Limb (tissue), 2 donors: ENCODE measurements around the gene FERD3L.

Source experiments
- DNase-seq, 2 donors: peaks; one replicate each; pipeline ENCODE4 v3.0.0-alpha.2; 2016; ENCODE audit errors: extremely low spot score in 2 of 2

FERD3L gene

DNA sequence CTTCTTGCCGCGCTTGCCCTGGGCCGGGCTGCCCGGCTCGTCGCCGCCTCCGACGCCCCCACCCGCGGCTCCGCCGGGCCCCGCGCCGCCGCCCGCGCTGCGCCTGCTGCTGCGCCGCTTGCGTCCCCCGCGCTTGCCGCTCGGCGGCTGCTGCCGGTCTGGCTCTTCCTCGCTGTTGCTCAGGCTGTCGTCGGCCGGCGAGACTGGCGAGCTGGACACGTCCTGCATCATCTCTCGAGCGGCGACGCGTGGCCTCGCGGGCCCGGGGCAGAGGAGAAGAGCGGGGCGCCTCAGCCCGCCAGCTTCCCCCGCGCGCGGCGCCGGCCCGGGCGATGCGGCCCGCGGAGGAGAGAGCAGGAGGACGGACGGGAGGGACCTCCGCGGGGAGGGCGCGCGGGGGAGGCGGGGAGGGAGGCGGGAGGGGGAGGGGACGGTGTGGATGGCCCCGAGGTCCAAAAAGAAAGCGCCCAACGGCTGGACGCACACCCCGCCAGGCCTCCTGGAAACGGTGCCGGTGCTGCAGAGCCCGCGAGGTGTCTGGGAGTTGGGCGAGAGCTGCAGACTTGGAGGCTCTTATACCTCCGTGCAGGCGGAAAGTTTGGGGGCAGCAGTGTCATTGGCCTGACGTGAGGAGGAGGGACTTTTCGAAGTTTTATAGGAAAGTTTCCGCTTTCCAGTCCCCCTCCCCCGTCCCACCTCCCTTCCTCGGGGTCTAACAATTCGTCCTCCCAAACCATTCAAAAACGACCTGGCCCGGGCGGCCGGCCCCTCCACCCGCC lies 27.9 kb downstream of the FERD3L start, which contains the start of gene TWIST1:
Gene TWIST1 (minus strand): TSS at position 546 of the 779 bp plus-strand sequence. CDS start 315 bp downstream, at position 231.
- DNase-seq, result peak; percentile 90 to 91

DNA sequence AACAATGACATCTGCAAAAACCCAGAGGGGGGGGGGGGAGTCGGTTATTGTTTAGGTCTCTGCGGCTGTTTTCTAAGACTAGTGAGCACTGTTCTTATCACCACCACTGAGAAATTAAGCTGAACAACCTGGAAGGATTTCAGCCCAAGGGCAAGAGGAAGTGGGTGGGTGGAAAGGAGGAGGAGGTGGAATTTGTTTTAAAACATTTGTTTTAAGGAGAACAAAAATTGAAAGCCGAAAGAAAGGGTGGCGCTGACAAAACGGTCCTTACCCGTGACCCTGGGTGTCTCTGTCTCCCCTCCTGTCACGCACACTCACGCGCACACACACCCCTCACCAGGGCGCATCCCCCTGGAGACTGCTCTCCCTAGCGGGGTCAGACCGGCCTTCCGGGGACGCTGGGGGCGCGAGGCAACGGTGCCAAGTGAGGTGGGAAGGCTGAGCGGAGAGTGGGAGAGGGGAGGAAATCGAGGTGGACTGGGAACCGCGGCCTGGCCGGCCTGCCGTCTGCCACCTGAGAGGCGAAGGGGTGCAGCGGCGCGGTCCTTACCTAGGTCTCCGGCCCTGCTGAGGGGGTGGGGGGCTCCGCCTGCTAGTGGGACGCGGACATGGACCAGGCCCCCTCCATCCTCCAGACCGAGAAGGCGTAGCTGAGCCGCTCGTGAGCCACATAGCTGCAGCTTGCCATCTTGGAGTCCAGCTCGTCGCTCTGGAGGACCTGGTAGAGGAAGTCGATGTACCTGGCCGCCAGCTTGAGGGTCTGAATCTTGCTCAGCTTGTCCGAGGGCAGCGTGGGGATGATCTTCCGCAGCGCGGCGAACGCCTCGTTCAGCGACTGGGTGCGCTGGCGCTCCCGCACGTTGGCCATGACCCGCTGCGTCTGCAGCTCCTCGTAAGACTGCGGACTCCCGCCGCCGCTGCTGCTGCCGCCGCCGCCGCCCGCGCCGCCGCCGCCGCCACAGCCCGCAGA lies 28.8 kb downstream of the FERD3L start:
- DNase-seq, result peak in 1 of 2 donors; percentile 73

DNA sequence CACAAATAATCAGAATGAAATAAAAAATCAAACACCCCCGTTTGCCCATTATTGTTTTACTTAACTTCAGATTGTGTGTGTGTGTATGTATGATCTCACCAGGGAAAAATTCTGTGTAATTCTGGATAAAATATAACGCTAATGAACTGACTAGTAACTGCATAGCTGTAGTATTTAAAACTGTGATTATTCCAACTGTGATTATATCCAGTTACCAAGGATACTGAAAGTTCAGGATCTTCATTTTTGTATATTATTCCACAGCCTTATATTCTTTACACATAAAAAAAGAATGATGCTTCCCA lies 30.7 kb downstream of the FERD3L start:
- DNase-seq, result no peak

DNA sequence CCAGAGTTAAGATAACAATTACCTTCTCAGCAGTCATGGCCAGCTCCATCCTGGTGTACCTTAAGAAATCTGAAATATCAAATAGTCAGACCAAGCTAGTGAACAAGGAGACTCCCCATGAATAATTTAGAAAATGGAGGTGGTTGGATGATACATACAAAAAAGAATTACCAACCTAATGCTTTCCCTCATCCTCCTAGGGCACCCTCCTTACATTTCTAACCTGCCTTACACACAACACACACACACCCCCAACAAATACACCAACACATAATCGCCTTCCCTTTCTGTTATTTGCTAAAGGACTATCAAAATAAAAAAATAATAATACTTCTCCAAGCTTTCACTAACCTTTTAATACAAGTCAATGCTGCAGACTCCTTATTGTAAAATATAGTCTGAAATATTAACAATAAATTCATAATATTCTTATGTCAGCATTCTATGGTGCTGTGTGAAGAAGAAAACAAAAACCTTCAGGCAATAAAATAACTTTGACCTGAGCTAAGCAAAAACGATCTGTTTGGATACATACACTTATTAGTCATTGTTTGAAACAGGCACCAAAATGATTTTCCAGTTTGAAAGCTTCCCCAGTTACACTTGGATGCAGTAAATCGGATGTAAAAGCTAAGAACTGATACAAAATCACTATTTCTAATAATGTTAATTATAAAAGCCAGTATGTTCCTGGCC lies 31.2 kb downstream of the FERD3L start:
- DNase-seq, result no peak

DNA sequence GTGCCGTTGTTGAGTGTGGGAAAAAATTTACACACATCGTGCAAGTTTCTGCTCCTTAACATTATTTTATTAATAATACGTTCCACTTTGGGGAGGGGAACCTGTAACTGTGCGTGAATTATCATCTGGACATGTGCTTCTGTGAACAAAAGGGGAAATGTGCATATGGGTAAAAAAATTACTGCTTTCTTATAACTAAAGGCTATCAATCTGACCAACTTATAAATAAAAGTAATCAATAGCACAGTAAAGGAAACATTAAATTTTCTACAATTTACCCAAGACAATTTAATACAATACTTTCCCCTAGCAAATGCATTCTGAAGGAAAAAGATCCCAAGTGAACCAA lies 32.2 kb downstream of the FERD3L start:
- DNase-seq, result no peak

DNA sequence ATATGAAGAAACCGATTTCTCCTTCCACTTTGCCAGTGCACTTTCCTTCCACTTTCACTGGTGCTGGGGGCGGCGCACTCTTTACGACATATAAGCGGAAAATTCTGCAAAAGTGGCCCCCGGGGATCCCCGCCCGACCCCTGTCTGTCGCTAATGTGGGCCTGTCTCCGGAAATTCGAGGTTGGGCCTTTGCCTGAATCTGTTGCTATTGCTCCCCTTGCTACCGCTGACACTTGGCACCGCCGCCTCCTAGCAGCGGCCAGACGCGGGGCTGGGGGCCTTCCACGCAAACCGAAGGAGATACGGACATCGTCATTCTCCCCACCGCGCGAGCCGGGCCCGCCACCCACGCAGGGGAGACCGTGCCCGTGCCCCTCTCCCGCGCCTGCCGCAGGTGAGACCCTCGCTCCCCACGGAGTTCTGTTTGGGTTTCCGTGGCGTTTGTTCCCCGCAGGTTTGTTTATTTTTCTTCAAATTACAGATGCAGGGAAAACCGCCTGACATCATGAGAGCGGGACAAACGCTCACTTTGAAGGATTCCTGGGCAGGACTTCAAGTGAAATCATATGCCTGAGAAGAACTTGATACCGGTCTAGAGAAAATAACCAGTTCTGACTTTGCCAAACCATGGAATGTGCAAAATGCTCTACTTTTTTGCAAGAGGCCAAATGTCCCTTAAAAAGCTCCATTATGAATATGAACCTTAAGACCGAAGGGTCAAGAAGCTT lies 32.8 kb downstream of the FERD3L start:
- peak in 1 of 2 donors; percentile 68 for DNase-seq

DNA sequence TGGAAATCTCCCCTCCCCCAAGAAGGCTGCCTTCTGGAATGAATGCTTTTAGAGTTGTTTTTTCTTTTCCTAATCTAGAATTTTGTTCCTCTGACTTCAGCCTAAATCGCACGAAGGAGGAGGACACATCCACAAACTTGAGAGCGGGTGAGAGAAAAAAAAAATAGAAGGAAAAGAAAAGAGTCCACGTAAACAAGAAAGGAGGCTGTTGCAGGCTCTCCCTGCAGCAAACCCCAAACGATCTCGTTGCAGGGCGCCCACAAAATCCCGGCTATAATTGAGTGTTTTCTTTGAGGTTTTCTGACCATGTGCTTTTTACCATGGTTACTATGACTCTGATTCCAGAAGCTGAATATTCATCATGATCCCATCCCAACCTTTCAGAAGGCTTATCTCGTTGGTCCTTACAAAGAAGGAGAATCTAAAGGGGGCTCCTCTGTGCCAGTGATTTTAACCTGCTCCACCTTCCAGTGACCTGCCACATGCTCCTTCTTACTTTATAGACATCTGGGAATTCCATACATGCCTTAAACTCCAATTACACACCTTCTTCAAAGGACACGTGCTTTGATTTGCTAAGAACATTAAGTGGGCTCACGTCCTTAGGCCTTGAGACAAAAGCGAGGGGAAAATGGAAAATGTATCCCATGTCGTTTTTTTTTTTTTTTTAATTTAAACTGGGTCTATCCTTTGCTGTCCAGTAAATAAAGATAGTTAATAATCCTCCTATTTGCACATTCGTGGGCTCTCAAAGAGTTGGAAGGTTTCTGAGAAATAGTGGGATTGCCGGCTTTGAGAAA lies 33.5 kb downstream of the FERD3L start:
- peak in 1 of 2 donors; percentile 40 for DNase-seq

DNA sequence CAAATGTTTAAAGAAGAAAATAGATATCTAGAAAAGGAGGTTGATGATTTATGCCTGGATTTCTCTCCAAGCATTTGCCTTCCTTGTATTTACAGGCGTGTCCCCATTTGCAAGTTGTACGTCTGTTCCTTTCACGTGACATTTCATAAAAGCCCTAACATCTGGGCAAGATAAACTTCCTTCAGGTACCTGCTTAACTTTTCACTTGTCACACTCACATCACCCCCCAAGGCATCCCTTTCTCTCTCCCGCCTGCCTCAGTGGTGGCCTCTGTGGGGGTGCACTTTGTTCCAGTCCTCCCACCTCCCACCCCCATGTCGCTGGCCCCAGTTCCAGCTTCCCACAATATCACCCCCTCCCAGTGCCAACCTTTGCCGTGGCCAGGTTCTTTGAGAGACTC lies 34.4 kb downstream of the FERD3L start:
- peak in 1 of 2 donors; percentile 45 for DNase-seq

DNA sequence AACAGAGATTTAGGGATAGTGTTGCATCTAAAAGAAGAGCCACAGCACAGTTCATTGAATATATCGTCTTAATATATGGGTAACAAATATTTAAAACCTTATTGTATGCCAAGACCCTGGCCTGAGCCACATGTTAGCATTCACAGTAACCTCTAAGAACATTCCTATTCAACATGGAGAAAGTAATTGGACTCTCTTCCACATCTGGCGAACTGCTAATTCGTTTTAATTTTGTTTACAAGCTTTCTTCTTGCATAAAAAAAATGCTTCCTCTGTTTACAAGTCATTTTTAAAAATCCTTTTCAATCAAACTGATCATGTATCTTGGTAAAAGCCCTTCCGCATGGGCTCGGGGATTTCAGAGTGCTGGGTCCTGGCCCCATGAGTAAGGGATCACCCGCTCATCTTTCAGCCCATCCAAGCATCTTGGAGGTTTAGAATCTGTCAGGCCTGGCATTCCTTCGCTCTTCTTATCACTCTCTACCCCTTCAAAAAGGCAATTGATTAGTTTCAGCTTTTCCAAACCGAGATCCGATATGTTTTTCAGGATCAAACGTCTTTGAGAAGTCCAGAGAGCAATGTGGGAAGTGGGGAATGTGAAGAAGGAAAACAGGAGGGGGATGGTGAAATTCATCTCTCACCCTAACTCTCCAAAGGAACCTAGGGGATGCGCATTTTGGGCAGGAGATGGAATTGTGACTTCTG lies 35.0 kb downstream of the FERD3L start:
- DNase-seq, result peak in 1 of 2 donors; percentile 36

DNA sequence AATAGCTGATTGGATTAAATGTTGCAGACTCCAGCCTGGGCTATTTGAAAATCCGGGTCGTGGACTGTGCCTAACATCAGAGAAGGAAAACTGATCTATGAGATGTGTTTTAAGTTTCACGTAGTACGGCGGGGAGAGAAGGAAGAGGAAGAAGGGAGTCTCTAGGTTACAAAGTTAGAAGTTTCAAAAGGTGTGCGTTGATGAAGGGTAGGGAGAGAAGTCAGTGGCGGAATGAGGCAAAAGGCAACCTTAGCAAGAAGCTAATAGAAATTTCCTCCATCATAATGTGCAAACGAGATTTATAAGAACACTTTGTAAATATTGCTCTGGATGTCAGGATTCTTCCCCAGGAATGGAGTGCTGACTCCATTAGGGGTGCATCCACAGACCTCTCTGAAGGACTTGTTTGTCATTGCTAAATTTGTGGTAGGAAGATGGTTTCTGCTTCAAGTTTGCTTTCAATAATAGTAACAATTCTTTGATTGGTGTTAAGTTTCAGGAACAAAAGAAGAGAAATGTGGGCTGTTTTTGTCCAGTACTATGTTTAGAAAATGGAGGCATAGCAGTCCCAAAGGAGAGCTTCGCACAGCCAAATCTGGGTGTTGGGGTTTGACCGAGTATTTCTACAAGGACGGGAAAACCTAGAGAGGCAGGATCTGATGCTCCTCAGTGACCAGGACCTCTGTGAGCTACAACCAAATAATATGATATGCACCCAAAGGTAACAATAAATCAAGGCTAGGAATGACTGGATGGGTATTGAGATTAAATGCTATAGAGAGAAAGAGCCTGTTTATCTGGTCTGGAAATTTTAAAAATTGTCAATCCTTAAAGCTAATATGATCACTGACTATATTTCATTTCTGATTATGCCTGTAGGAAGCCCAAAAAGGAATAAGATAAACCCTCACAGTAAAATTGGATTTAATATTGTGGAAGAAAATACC lies 35.9 kb downstream of the FERD3L start:
- peak in 1 of 2 donors; percentile 34 for DNase-seq

DNA sequence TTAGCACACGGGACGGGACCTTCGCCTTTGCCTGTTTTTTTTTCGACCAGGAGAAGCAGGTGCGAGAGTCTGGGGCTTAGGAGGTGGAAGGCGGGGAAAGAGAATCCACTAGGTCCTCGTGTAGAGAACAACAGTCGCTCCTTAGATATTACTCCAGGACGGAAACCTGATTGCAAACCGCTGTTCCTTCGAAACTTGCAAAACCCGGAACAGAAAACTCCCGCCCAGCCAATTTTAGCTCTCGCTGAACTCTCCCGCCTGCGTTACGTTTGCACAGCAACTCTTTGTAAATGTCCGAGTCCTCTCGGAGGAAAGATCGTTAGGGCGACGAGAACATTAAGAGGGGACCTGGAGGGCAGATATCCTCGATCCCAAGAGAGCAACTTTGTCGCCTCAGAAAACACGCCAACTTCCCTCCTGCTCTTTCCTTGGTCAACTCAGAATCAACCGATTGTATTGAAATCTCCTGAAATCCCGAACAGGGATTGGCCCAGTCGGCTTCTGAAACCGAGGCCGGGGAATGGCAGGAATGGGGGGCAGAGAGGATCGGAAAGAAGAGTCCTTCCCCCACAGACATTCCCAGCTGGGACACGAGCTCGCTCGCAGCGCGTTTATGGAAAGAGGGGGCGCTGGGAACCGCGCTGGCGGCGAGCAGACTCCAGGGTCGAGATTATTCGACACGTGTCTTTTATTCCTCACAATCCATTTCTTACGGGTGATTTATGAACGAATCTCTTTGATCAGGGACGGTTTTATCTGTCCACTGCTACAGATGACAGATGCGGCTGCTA lies 37.7 kb downstream of the FERD3L start:
- DNase-seq, result peak in 1 of 2 donors; percentile 73

DNA sequence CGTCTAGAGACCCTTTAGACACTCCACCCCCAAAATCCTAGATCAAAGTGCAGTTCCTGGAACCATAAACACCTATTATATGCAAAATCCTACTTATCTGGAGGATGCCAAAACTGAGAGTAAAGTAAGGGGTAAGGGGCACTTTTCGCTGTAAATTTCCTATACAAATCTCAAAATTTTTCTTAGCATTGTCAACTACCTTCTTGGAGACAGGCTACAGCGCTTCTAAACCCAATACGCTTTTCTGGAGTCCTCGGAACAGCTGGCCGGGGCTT lies 38.2 kb downstream of the FERD3L start:
- DNase-seq, result no peak

DNA sequence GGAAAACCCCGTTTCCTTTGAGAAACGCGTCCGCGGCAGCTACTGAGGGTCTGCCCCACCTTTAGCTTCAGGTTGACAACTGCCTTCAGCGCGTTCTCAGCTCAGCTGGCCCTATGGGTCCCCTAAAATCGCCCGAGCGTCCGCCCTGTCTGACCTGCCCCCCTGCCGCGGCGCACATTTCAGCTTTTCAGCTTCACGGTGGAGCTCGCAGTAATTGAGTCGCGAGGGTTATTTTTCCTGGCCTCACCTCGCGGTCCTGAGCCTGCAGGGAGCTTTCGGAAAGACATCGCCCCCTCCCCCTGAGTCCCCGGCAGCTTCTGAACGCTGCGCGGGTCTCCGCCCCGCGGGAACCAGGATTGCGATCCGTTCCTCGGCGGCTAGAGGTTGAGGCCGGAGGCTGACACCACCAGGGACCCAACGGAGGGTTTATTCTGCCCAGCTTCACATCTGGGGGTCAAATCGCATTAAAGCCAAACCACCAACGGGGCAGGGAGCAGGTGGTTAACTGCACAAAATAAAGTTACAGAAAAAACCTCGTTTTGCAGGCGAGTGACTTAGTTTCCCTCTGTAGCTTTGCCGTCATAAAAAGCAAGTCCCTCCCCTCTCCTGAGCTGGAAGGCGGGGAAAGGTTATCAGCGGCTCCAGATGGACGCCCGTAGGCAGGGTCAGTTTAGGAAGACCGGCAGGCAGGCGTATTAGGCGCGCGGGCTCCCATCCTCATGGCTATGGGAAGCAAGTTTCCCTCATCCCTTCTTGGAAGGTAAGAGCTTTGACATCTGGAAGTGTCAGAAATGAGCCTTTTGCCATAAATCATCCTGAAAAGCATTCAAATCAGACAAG lies 38.8 kb downstream of the FERD3L start:
- DNase-seq, result peak in 1 of 2 donors; percentile 63

DNA sequence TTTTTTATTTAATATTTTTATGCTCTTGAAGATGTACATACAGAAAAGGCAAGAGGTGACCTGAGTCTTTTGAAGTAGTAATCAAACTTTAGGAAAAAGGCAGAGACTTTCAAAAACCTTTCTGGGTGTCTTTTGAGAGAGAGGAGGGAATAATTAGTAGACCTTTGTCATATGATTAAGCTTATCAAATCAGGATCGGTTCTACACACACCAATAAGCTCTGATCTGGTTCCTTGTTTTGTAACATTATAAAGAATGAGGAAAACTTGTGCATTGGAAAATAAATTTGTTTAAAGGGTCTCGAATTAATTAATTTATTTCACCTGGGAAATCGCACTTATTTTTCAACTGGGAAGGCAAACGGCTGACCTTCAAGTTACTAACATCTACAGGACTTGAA lies 39.7 kb downstream of the FERD3L start:
- DNase-seq, result no peak

DNA sequence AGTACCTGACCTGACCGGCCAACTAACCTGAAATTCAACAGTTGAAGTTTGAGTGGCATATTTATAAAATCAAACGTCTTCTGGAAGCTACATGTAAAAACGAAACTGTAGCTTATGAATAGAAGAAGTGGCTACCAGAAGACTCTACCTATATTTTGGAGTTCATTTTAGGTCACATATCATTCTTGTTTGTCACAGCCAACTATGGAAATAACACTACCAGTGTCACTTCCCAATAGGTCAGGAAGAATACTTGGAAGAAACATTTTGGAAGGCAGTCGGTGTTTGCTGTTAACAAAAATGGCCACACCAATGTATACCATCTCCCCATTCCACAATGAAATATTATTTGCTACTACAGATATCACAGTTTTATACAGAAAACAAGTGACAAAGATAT lies 40.4 kb downstream of the FERD3L start:
- DNase-seq, result no peak

DNA sequence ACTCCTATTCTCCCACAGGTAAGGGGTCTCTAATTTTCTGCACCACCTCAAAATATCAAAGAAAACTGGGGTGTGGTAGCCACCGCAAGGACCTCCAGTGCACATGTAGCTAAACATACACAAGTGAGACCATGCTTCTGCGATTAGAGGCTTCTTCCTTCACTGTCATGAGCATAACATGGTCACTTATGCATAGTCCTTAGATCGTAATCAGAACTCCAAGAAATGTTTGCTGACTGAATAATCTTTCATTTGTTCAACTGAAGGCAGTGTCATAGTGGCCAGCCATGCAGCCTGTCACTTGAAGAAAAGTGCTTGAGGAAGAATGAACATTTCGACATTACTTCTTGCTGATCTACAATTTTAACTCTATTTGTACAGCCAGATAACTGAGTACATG lies 42.3 kb downstream of the FERD3L start:
- no peak for DNase-seq

DNA sequence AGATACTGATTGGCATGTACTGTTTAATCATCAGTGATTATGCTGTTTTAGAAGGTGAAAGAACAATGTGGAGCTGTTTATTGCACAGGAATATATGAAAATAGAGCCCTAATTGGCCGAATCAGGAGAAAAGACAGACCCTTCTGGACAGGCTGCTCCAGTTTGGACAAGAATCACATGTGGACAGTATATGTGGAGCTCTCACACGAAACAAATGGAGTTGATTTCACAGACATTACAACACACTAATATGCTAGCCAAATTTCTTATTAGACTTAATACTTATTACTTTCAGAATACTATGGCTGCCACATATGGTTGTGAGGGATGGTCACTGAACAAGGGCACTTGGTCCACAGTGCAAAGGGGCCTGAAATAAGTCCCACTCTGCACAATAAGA lies 43.3 kb downstream of the FERD3L start:
- no peak for DNase-seq
